Inferior parietal cortex (tissue), 1 donor: Measurements from ENCODE around the gene VAV3.

Experiments
- DNase-seq: peaks from one replicate; pipeline ENCODE4 v3.0.0-alpha.2; 2016; ENCODE audit errors: extremely low spot score

Gene VAV3

GRCh38 chr1:107936498-107937481 is 28.2 kb downstream of the VAV3 start:
- DNase-seq = no peak

GRCh38 chr1:107935396-107936064 is 29.4 kb downstream of the VAV3 start:
- DNase-seq = no peak

- DNase-seq = no peak
These were observed 30.4 kb downstream of the VAV3 start for GRCh38 chr1:107934578-107934977.

- DNase-seq = no peak
These were observed 31.2 kb downstream of the VAV3 start for GRCh38 chr1:107933736-107934135.

GRCh38 chr1:107930292-107930691 is 34.7 kb downstream of the VAV3 start:
- DNase-seq = no peak

GRCh38 chr1:107927820-107928219 is 37.2 kb downstream of the VAV3 start:
- DNase-seq = no peak

GRCh38 chr1:107926436-107927080 is 38.4 kb downstream of the VAV3 start:
- DNase-seq = no peak

GRCh38 chr1:107925565-107925964 is 39.4 kb downstream of the VAV3 start:
- DNase-seq = no peak

- no peak for DNase-seq
These were observed 44.0 kb downstream of the VAV3 start for GRCh38 chr1:107920999-107921398.

GRCh38 chr1:107920561-107920960 is 44.4 kb downstream of the VAV3 start:
- DNase-seq = no peak

GRCh38 chr1:107919953-107920352 is 45.0 kb downstream of the VAV3 start:
- DNase-seq = no peak

GRCh38 chr1:107914119-107914765 is 50.7 kb downstream of the VAV3 start:
- no peak for DNase-seq

GRCh38 chr1:107912656-107913055 is 52.3 kb downstream of the VAV3 start:
- DNase-seq = no peak

- DNase-seq = no peak
These were observed 64.7 kb downstream of the VAV3 start for GRCh38 chr1:107900090-107900945.

- DNase-seq = no peak
These were observed 65.3 kb downstream of the VAV3 start for GRCh38 chr1:107899655-107900054.

- DNase-seq = no peak
These were observed 67.3 kb downstream of the VAV3 start for GRCh38 chr1:107897438-107898345.

- DNase-seq = no peak
These were observed 68.0 kb downstream of the VAV3 start for GRCh38 chr1:107896936-107897335.

GRCh38 chr1:107896401-107896800 is 68.6 kb downstream of the VAV3 start:
- DNase-seq = no peak

GRCh38 chr1:107895403-107896191 is 69.4 kb downstream of the VAV3 start:
- DNase-seq = no peak
